Measurements from ENCODE around the gene SPART.

DNA sequence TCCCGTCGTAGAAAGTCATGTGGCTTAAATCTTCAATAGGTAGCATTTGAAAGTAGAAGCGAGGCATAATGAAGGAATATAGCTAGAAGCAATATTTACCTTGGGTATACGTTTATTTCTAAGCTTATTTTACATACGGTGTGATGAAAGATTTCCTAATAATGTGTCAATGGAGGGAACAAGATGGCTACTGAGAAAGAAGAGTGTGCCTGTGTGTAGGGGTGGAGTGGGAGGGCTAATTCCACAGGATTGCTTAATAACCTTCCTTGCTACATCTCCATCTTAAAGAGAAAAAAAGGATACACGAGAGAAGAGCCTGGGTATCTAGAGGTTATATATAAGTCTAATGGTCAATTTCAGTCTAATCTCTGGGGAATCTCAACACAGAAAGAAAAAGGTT, 2.0 kb downstream of the SPART start:
- TF ChIP-seq POLR2A (IDR thresholded peaks at IDR 0.05; ENCODE audit: control extremely low read depth in 1 of 2, low read depth in 2 of 2, low read length in 2 of 2) (no peak), GTF2F1 (IDR thresholded peaks at IDR 0.05; ENCODE audit: borderline replicate concordance, low read depth, low read length) (no peak), CREB1 (IDR thresholded peaks at IDR 0.05) (no peak), SP2 (IDR thresholded peaks at IDR 0.05; ENCODE audit: low read length) (no peak), CTCF (IDR thresholded peaks at IDR 0.05; ENCODE audit: control extremely low read depth in 1 of 3, insufficient read depth in 1 of 3, low read depth in 1 of 3, low read length in 3 of 3) (no peak), SIX5 (IDR thresholded peaks at IDR 0.05; ENCODE audit: low read depth, low read length) (no peak)

Data from H1 (cell line).